ENCODE results near the gene SOX13.

Gene SOX13

DNA sequence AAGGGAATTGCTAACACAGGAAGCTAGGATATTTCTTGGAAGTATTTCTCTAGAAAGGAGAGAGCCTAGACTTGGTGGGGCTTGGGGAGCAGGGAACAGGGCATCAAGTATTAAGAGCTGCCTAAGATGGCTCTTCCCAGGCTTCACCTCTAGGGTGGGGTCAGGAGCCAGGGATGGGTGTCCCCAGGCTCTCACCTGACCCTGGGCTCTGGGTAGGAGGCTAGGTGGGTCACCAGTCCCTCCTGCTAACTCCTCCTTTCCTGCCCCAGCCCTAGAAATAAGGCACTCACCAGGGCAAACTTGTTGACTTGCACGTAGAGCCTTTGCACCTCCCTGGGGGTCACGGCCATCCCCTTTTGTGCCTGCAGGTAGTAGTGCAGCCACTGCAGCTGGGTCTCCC lies 63.9 kb downstream of the SOX13 start:
- Histone ChIP-seq H3K36me3 (ENCODE audit: control insufficient read depth, insufficient read depth, low read length) (peaks cover 5% of the 10 kb centered on the region), H3K4me1 (ENCODE audit: control insufficient read depth, insufficient read depth, low read length) (no peaks in the 10 kb centered on the region), H3K27me3 (ENCODE audit: control insufficient read depth, insufficient read depth, low read length) (no peaks in the 10 kb centered on the region)

GRCh38 chr1:204139088-204139487 lies 66.2 kb downstream of the SOX13 start:
- no peak overlapping the region for H3K9ac ChIP-seq (ENCODE audit: low read length)
- H3K4me1 ChIP-seq (ENCODE audit: control insufficient read depth, insufficient read depth, low read length) = no peaks in the 10 kb centered on the region
- H3K27ac ChIP-seq (ENCODE audit: low read depth, low read length) = no peak overlapping the region
- peaks cover 5% of the 10 kb centered on the region for H3K36me3 ChIP-seq (ENCODE audit: control insufficient read depth, insufficient read depth, low read length)
- no peak overlapping the region for H3K4me3 ChIP-seq (ENCODE audit: low read length)
- H3K27me3 ChIP-seq (ENCODE audit: control insufficient read depth, insufficient read depth, low read length) = no peaks in the 10 kb centered on the region

More for the DNA sequence above, 63.9 kb downstream of the SOX13 start:
- H3K4me3 ChIP-seq (ENCODE audit: low read length) = no peak overlapping the region
- H3K9ac ChIP-seq (ENCODE audit: low read length) = no peak overlapping the region
- H3K27ac ChIP-seq (ENCODE audit: low read depth, low read length) = no peak overlapping the region

GRCh38 chr1:204139952-204140351 lies 67.0 kb downstream of the SOX13 start:
- Histone ChIP-seq H3K4me3 (ENCODE audit: low read length) (no peak overlapping the region), H3K27me3 (ENCODE audit: control insufficient read depth, insufficient read depth, low read length) (no peaks in the 10 kb centered on the region), H3K4me1 (ENCODE audit: control insufficient read depth, insufficient read depth, low read length) (no peaks in the 10 kb centered on the region), H3K27ac (ENCODE audit: low read depth, low read length) (no peak overlapping the region), H3K36me3 (ENCODE audit: control insufficient read depth, insufficient read depth, low read length) (peaks cover 5% of the 10 kb centered on the region), H3K9ac (ENCODE audit: low read length) (no peak overlapping the region)

- H3K9ac ChIP-seq (ENCODE audit: low read length) = no peak overlapping the region
- H3K36me3 ChIP-seq (ENCODE audit: control insufficient read depth, insufficient read depth, low read length) = peaks cover 5% of the 10 kb centered on the region
- no peak overlapping the region for H3K27ac ChIP-seq (ENCODE audit: low read depth, low read length)
- no peaks in the 10 kb centered on the region for H3K27me3 ChIP-seq (ENCODE audit: control insufficient read depth, insufficient read depth, low read length)
- H3K4me1 ChIP-seq (ENCODE audit: control insufficient read depth, insufficient read depth, low read length) = no peaks in the 10 kb centered on the region
- H3K4me3 ChIP-seq (ENCODE audit: low read length) = no peak overlapping the region
These were observed 68.2 kb downstream of the SOX13 start for GRCh38 chr1:204141131-204141530.

- no peak overlapping the region for H3K27ac ChIP-seq (ENCODE audit: low read depth, low read length)
- peaks cover 5% of the 10 kb centered on the region for H3K36me3 ChIP-seq (ENCODE audit: control insufficient read depth, insufficient read depth, low read length)
- H3K4me3 ChIP-seq (ENCODE audit: low read length) = no peak overlapping the region
- no peaks in the 10 kb centered on the region for H3K4me1 ChIP-seq (ENCODE audit: control insufficient read depth, insufficient read depth, low read length)
- no peak overlapping the region for H3K9ac ChIP-seq (ENCODE audit: low read length)
- H3K27me3 ChIP-seq (ENCODE audit: control insufficient read depth, insufficient read depth, low read length) = no peaks in the 10 kb centered on the region
These were observed 69.4 kb downstream of the SOX13 start for GRCh38 chr1:204142032-204142974.

DNA sequence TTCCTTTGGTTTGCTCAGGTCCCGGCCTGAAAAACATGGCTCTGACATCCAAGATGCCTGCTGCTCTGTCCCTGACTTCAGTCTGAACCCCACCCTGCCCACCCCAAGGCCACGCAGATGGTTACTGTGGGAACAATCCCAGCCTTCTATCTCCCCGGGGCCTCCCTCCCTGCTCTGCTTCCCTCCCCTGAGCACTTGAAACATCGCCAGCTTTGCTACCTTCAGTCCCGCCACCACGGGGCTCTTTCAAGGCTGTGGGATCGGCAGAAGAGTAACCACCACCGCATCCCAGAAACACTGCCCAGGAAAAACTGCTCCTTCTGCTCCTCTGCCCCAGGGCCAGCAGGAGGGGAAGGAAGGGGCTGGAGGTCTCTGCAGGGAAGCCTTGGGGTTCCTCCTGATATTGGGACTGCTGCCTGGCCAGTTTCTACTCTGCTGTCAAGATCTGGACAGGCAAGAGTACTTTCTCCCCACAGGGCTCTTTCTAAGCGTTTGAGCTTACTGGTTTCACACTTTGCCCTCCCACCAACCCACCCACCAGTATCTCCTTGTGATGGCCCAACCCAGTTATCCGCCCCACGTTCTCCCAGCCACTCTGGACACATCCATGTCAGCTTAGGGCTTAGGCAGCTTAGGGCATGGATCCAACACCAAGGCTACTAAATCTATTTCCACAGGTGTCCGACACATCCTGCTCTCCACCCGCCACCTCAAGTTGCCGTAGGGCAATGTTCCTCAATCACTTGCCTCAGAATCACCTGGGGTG lies 70.5 kb downstream of the SOX13 start:
- H3K9ac ChIP-seq (ENCODE audit: low read length) = no peak overlapping the region
- peaks cover 5% of the 10 kb centered on the region for H3K36me3 ChIP-seq (ENCODE audit: control insufficient read depth, insufficient read depth, low read length)
- no peaks in the 10 kb centered on the region for H3K27me3 ChIP-seq (ENCODE audit: control insufficient read depth, insufficient read depth, low read length)
- no peaks in the 10 kb centered on the region for H3K4me1 ChIP-seq (ENCODE audit: control insufficient read depth, insufficient read depth, low read length)
- H3K27ac ChIP-seq (ENCODE audit: low read depth, low read length) = no peak overlapping the region
- H3K4me3 ChIP-seq (ENCODE audit: low read length) = no peak overlapping the region

DNA sequence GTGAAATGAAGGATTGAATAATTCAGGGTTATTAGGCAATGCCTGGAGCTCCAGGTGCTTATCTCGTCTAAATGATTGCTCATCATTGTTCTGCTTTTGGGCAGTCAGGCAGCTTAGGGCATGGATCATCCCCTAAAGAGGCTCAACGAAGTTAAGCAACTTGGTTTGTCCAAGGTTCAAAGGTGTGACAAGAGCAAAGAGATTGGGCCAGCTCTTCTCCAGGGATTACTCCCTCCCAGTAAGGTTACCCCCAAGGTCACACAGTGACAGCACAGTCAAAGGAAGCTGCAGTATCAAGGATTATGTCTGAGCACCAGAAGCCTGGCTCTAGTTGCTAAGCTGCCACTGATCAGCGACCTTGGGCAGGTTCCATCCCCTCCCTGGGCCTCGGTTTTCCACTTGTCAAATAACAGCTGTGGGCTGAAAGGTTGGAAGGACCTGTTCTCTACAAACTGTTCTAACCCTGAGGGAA lies 72.2 kb downstream of the SOX13 start:
- Histone ChIP-seq H3K27me3 (ENCODE audit: control insufficient read depth, insufficient read depth, low read length) (no peaks in the 10 kb centered on the region), H3K36me3 (ENCODE audit: control insufficient read depth, insufficient read depth, low read length) (peaks cover 2% of the 10 kb centered on the region), H3K4me1 (ENCODE audit: control insufficient read depth, insufficient read depth, low read length) (no peaks in the 10 kb centered on the region), H3K4me3 (ENCODE audit: low read length) (no peak overlapping the region), H3K27ac (ENCODE audit: low read depth, low read length) (no peak overlapping the region), H3K9ac (ENCODE audit: low read length) (no peak overlapping the region)

DNA sequence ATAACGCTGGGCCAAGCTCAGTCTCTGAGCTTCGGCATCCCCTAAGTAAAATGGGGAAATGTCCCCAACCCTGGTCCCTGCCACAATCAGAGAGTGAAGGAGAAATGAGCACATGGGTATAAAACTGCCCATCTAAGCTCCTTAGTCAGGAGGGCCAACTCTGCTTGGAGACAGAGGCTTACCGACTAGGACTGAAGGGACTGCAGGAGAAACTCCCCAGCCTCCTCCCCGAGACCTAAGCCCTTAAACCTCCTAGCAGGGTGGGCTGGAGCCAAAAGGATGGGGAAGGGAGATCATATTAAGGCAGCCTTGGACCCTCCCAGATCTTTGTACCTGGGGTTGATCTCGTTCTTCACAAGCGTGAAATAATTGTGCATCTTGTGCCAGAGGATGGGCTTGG lies 73.4 kb downstream of the SOX13 start:
- H3K27ac ChIP-seq (ENCODE audit: low read depth, low read length) = no peak overlapping the region
- no peak overlapping the region for H3K4me3 ChIP-seq (ENCODE audit: low read length)
- no peaks in the 10 kb centered on the region for H3K27me3 ChIP-seq (ENCODE audit: control insufficient read depth, insufficient read depth, low read length)
- H3K9ac ChIP-seq (ENCODE audit: low read length) = no peak overlapping the region
- no peaks in the 10 kb centered on the region for H3K36me3 ChIP-seq (ENCODE audit: control insufficient read depth, insufficient read depth, low read length)
- H3K4me1 ChIP-seq (ENCODE audit: control insufficient read depth, insufficient read depth, low read length) = no peaks in the 10 kb centered on the region

DNA sequence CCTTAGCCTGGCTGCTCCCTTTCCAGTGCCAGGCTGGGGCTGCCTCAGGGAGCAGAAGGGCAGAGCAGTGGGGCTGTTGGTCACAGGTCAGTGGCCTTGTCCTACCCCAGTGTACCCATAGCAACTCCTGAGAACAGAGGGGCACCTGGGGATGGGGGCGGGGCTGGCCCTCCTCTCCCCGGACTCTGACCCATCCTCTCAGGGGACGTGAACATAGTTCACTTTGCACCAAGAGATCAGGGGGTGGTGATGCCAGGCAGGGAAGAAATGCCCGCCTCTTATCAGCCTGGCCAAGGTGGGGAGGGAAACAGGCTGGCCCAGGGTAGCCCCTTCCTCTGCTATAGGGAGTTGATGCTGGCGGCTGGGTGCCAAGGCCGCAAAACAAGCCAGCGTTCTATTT lies 74.0 kb downstream of the SOX13 start:
- Histone ChIP-seq H3K36me3 (ENCODE audit: control insufficient read depth, insufficient read depth, low read length) (no peaks in the 10 kb centered on the region), H3K27me3 (ENCODE audit: control insufficient read depth, insufficient read depth, low read length) (no peaks in the 10 kb centered on the region), H3K27ac (ENCODE audit: low read depth, low read length) (no peak overlapping the region), H3K4me3 (ENCODE audit: low read length) (no peak overlapping the region), H3K9ac (ENCODE audit: low read length) (no peak overlapping the region), H3K4me1 (ENCODE audit: control insufficient read depth, insufficient read depth, low read length) (no peaks in the 10 kb centered on the region)

DNA sequence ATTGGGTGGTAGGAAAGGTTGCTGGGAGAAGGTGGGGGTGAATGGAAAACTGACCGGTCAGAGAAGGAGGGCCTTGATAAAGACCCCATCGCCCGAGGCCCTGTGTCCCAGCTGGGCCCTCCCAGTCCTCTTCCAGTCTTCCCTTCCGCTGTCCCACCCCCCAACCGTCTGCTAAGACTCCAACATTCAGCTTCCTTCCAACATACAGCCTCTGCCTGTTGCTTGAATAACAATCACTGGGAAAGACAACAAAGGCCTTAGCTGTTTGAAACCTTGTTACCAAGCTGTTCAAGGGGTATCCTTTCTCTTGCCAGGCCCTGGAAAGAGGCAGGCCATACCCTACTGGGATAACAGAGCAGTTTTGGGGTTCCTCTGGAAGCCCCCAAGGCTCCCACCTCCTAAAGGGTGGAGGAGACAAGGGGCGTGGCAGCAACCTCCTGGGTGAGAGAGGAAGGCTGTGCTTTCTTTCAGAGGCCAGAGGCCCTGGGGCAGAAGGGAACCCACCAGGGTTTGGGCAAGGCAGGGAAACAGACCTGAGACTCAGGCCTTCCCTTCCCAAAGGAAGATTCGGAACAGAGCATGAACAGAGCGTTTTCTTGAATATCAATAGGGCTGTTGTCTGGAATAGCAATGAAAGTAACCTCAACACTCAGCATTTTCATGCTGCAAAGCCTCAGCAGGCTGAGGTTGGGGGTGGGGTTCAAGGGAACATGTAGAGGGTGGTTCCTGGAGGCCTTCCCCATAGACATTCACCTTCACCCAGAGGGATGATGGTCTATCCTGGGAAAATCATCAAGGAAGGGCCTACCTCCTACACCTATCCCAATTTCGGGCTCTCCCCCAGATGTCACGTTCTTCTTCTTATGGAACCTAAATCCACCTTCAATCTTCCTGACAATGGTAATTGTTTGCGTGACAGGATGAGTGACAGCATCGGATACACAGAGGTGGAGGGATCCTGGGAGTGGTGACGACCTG lies 74.8 kb downstream of the SOX13 start:
- no peak overlapping the region for H3K4me3 ChIP-seq (ENCODE audit: low read length)
- no peak overlapping the region for H3K27ac ChIP-seq (ENCODE audit: low read depth, low read length)
- no peaks in the 10 kb centered on the region for H3K4me1 ChIP-seq (ENCODE audit: control insufficient read depth, insufficient read depth, low read length)

DNA sequence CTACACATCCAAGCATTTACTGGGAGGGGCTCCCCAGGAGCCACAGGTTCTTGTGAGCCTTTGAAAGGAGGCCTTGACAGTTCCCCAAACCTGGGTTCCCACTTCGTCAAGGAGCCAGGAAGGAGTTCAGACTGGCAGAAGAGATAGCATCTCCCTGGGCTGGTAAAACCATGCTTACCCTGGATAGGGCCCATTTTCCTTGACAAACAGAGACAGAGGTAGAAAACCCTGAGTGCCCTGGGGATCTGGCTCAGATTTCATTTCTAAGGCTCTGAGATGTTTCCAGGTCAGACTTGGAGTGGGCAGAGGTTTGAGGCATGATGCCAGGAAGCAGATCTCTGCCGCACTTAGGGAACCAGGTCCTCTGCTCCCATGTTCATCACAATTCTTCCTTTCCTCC lies 76.2 kb downstream of the SOX13 start:
- Histone ChIP-seq H3K9ac (ENCODE audit: low read length) (no peak overlapping the region), H3K36me3 (ENCODE audit: control insufficient read depth, insufficient read depth, low read length) (no peaks in the 10 kb centered on the region), H3K27ac (ENCODE audit: low read depth, low read length) (no peak overlapping the region), H3K27me3 (ENCODE audit: control insufficient read depth, insufficient read depth, low read length) (no peaks in the 10 kb centered on the region), H3K4me1 (ENCODE audit: control insufficient read depth, insufficient read depth, low read length) (no peaks in the 10 kb centered on the region), H3K4me3 (ENCODE audit: low read length) (no peak overlapping the region)

More for the DNA sequence above, 74.8 kb downstream of the SOX13 start:
- Histone ChIP-seq H3K27me3 (ENCODE audit: control insufficient read depth, insufficient read depth, low read length) (no peaks in the 10 kb centered on the region), H3K36me3 (ENCODE audit: control insufficient read depth, insufficient read depth, low read length) (no peaks in the 10 kb centered on the region), H3K9ac (ENCODE audit: low read length) (no peak overlapping the region)
